Neural progenitor cell (in vitro differentiated cells): Measurements from ENCODE around the gene LEFTY1. TPM values are rescaled to one million over a fixed set of nuclear protein-coding genes. Genes with fewer than 3 reads are reported as not detected.
"Not testable (repeated sequence)": the region's sequence is repeated elsewhere in the genome, so short reads cannot be mapped to it uniquely, and the experiment has no call there.

Experiments
- DNase-seq: peaks from one replicate; pipeline ENCODE4 v3.0.0-alpha.2; 2016; ENCODE audit warnings: low spot score
- H2AFZ ChIP-seq: fragments of 200-600 bp; sonication (generic); replicated peaks from 2 replicates; pipeline ENCODE4 v1.6.1; 2016; ENCODE audit warnings: antibody characterized with exemption
- H3F3A ChIP-seq: fragments of 200-600 bp; sonication (generic); 2 replicates; pipeline ENCODE4 v1.6.1; 2016; ENCODE audit warnings: antibody characterized with exemption, low read depth
- H3K27ac ChIP-seq: fragments of 200-600 bp; sonication (generic); 2 replicates; pipeline ENCODE4 v1.5.1; 2016; ENCODE audit warnings: mild to moderate bottlenecking
- H3K27me3 ChIP-seq: fragments of 200-600 bp; sonication (generic); 2 replicates; pipeline ENCODE4 v1.6.1; 2016; ENCODE audit warnings: mild to moderate bottlenecking, moderate library complexity
- H3K36me3 ChIP-seq: fragments of 200-600 bp; sonication (generic); 2 replicates; pipeline ENCODE4 v1.5.1; 2016
- H3K4me1 ChIP-seq: fragments of 200-600 bp; sonication (generic); 2 replicates; pipeline ENCODE4 v1.6.1; 2016; ENCODE audit warnings: mixed run types
- H3K4me2 ChIP-seq: fragments of 200-600 bp; sonication (generic); 2 replicates; pipeline ENCODE4 v1.6.1; 2016
- H3K4me3 ChIP-seq: fragments of 200-600 bp; sonication (generic); 2 replicates; pipeline ENCODE4 v1.5.1; 2016
- H3K79me2 ChIP-seq: fragments of 200-600 bp; sonication (generic); 2 replicates; pipeline ENCODE4 v1.6.1; 2016; ENCODE audit warnings: low read depth
- H3K9ac ChIP-seq: fragments of 200-600 bp; sonication (generic); 2 replicates; pipeline ENCODE4 v1.6.1; 2016
- H3K9me3 ChIP-seq: fragments of 200-600 bp; sonication (generic); 2 replicates; pipeline ENCODE4 v1.5.1; 2016; ENCODE audit warnings: low read depth
- H4K20me1 ChIP-seq: fragments of 200-600 bp; sonication (generic); 2 replicates; pipeline ENCODE4 v1.6.1; 2016; ENCODE audit warnings: low read depth
- H3K27ac Mint-ChIP-seq: 3 replicates; pipeline ENCODE4 v1.8.0; 2021; ENCODE audit warnings: mixed read lengths
- H3K27me3 Mint-ChIP-seq: 2 replicates; pipeline ENCODE4 v1.8.0; 2022; ENCODE audit warnings: low read depth, mild to moderate bottlenecking, inconsistent platforms, moderate library complexity, mixed read lengths; ENCODE audit not compliant: insufficient read depth
- H3K36me3 Mint-ChIP-seq: 3 replicates; pipeline ENCODE4 v1.8.0; 2021; ENCODE audit warnings: mixed read lengths
- H3K4me1 Mint-ChIP-seq: 3 replicates; pipeline ENCODE4 v1.8.0; 2021; ENCODE audit warnings: mixed read lengths
- H3K4me3 Mint-ChIP-seq: 3 replicates; pipeline ENCODE4 v1.8.0; 2021; ENCODE audit warnings: mild to moderate bottlenecking, moderate library complexity, mixed read lengths
- H3K9me3 Mint-ChIP-seq: 3 replicates; pipeline ENCODE4 v1.8.0; 2020; ENCODE audit warnings: mixed read lengths
- CTCF ChIP-seq: fragments of 200-600 bp; sonication (generic); IDR thresholded peaks from 2 replicates; pipeline ENCODE4 v1.5.1; 2017; ENCODE audit warnings: antibody characterized with exemption, mild to moderate bottlenecking
- EZH2 ChIP-seq: fragments of 200-600 bp; sonication (generic); IDR thresholded peaks from 2 replicates; pipeline ENCODE4 v1.6.1; 2017; ENCODE audit warnings: antibody characterized with exemption, mild to moderate bottlenecking, moderate library complexity
- EZH2phosphoT487 ChIP-seq: fragments of 200-600 bp; sonication (generic); IDR thresholded peaks from 2 replicates; pipeline ENCODE4 v1.6.1; 2017; ENCODE audit warnings: antibody characterized with exemption
- total RNA-seq: library from RNA; depleted of rRNA; stranded (reverse); fragments of >200 nt; gene quantifications from 2 replicates; pipeline ENCODE4 v1.2.3, GENCODE V29; 2015; ENCODE audit warnings: low replicate concordance

Gene LEFTY1
- total RNA-seq, 1 donor from 2014 or later: not detected

GRCh38 chr1:225930566-225930965 is 41.6 kb upstream of the LEFTY1 start:
- no peaks in the 10 kb centered on the region for H3K79me2 ChIP-seq
- no peaks in the 10 kb centered on the region for H3K4me1 ChIP-seq
- no peak overlapping the region for H3K9ac ChIP-seq
- no peaks in the 10 kb centered on the region for H3K9me3 ChIP-seq
- no peaks in the 10 kb centered on the region for H3K27me3 ChIP-seq
- Mint-ChIP-seq H3K9me3 (no peaks in the 10 kb centered on the region), H3K27me3 (peaks cover 5% of the 10 kb centered on the region), H3K36me3 (no peaks in the 10 kb centered on the region), H3K4me3 (no peak overlapping the region), H3K4me1 (no peaks in the 10 kb centered on the region), H3K27ac (no peak overlapping the region)
- no peak overlapping the region for H3K4me3 ChIP-seq
- no peak overlapping the region for H2AFZ ChIP-seq
- no peak for TF ChIP-seq CTCF
- no peak for TF ChIP-seq EZH2
- no peak for TF ChIP-seq EZH2phosphoT487
- no peak overlapping the region for H3K4me2 ChIP-seq
- H3F3A ChIP-seq: peaks cover 9% of the 10 kb centered on the region
- H3K27ac ChIP-seq: no peak overlapping the region
- H3K36me3 ChIP-seq: no peaks in the 10 kb centered on the region
- H4K20me1 ChIP-seq: no peaks in the 10 kb centered on the region
- no peak for DNase-seq

- not testable (repeated sequence) for H3K9me3 Mint-ChIP-seq, H3K4me1 ChIP-seq, H3K27me3 Mint-ChIP-seq, DNase-seq, H3K27me3 ChIP-seq, H3K4me2 ChIP-seq, H3K4me1 Mint-ChIP-seq, H3K4me3 ChIP-seq, H3K27ac ChIP-seq, H3K4me3 Mint-ChIP-seq, H3K9me3 ChIP-seq, H3K27ac Mint-ChIP-seq, H3K79me2 ChIP-seq, H3K9ac ChIP-seq, H4K20me1 ChIP-seq, H3K36me3 Mint-ChIP-seq, H2AFZ ChIP-seq, H3K36me3 ChIP-seq
- peaks cover 20% of the 10 kb centered on the region for H3F3A ChIP-seq
Measured at GRCh38 chr1:225929462-225929861, 40.5 kb upstream of the LEFTY1 start.

DNA sequence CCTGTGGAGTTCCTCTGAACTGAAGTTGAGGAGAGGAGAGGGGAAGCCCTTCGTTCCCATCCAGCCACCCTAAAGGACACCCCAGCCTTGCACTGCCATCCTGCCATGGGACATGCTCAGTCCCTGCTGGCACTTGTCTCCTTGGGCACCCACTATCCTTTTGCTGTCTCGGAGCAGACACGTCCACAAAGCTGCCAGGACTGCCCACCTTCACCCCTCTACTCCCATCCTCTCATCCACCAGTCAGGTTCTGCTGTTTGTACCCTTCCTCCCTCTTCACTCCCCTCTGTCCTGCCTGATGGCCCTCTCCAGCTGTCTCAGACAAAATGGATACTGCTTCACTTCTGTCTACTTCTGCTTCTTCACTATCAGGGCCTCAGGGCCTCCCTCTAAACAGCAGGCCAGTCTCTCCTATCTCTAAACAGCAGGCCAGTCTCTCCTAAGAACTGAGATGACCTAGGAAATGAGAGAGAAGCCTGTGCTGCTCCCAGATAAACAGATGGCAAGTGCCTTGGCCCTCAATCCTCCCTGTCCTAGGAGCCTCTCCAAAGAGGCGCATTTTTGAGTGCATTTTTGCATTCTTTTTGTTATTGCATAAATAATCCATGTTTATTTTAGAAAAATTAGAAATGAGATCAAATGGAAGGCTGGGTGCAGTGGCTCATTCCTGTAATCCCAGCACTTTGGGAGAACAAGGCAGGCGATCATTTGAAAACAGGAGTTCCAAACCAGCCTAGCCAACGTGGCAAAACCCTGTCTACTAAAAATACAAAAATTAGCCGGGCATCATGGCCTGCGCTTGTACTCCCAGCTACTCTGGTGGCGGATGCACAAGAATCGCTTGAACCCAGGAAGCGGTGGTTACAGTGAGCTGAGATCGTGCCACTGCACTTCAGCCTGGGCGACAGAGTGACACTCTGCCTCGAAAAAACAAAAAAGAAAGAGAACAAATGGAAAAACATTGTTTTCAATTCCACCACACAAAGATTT is 39.5 kb upstream of the LEFTY1 start:
- H3K4me3 ChIP-seq: no peak overlapping the region
- H3F3A ChIP-seq: peaks cover 26% of the 10 kb centered on the region
- no peak overlapping the region for H3K4me2 ChIP-seq
- peaks cover 1% of the 10 kb centered on the region for H4K20me1 ChIP-seq
- no peak overlapping the region for H3K9ac ChIP-seq
- H3K9me3 ChIP-seq: no peaks in the 10 kb centered on the region
- H3K9me3 Mint-ChIP-seq: no peaks in the 10 kb centered on the region
- H3K4me1 Mint-ChIP-seq: peaks cover 5% of the 10 kb centered on the region
- H3K4me3 Mint-ChIP-seq: no peak overlapping the region
- peaks cover 3% of the 10 kb centered on the region for H3K79me2 ChIP-seq
- no peak for TF ChIP-seq CTCF
- TF ChIP-seq EZH2: no peak
- no peak for TF ChIP-seq EZH2phosphoT487
- no peaks in the 10 kb centered on the region for H3K27me3 ChIP-seq
- no peak overlapping the region for H3K27ac ChIP-seq
- H3K36me3 Mint-ChIP-seq: no peaks in the 10 kb centered on the region
- H3K27me3 Mint-ChIP-seq: peaks cover 8% of the 10 kb centered on the region
- H3K27ac Mint-ChIP-seq: no peak overlapping the region
- no peaks in the 10 kb centered on the region for H3K36me3 ChIP-seq
- peaks cover 3% of the 10 kb centered on the region for H3K4me1 ChIP-seq
- peak overlapping the region; percentile 50 for H2AFZ ChIP-seq
- no peak for DNase-seq

DNA sequence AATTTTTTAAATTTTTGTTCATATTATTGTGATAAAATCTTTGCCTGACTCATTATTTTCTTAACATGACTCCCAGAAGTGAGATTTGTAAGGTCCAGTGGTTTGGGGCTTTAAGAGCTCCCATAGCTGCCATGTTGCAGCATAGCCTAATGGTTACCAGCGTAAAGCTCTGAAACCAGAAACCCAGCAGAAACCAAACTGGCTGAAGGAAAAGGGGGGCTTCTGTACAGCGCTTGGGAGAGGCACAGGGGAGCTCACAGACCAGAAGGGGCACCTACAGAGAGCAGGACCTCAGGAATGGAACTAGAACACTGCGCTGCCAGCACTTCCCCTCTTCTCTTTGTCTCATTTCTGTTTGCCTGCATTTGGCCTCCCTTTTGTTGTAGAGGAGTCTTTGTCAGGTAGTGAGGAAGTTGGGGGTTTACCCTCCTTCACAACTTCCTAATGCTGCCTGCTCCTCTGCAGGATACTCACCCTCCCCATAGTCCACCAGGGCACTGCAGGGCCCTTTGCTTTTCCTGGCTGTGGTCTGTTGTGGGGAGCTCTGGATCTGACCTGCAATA is 37.7 kb upstream of the LEFTY1 start:
- Mint-ChIP-seq H3K9me3 (no peaks in the 10 kb centered on the region), H3K27me3 (peaks cover 5% of the 10 kb centered on the region), H3K36me3 (no peaks in the 10 kb centered on the region), H3K27ac (peak overlapping the region; percentile 53), H3K4me1 (peaks cover 9% of the 10 kb centered on the region), H3K4me3 (no peak overlapping the region)
- Histone ChIP-seq H3K79me2 (peaks cover 20% of the 10 kb centered on the region), H4K20me1 (peaks cover 11% of the 10 kb centered on the region), H3K4me3 (no peak overlapping the region), H3K9ac (no peak overlapping the region), H3K4me2 (no peak overlapping the region), H2AFZ (peak overlapping the region; percentile 60), H3K4me1 (peaks cover 10% of the 10 kb centered on the region), H3K36me3 (no peaks in the 10 kb centered on the region), H3F3A (peaks cover 29% of the 10 kb centered on the region), H3K27ac (no peak overlapping the region), H3K9me3 (no peaks in the 10 kb centered on the region), H3K27me3 (no peaks in the 10 kb centered on the region)
- TF ChIP-seq CTCF (no peak), EZH2 (no peak), EZH2phosphoT487 (no peak)
- DNase-seq: no peak
